ENCODE data around the gene TEKT1.
"Not testable (repeated sequence)": the region's sequence is repeated elsewhere in the genome, so short reads cannot be mapped to it uniquely, and the experiment has no call there.

TEKT1 gene

DNA sequence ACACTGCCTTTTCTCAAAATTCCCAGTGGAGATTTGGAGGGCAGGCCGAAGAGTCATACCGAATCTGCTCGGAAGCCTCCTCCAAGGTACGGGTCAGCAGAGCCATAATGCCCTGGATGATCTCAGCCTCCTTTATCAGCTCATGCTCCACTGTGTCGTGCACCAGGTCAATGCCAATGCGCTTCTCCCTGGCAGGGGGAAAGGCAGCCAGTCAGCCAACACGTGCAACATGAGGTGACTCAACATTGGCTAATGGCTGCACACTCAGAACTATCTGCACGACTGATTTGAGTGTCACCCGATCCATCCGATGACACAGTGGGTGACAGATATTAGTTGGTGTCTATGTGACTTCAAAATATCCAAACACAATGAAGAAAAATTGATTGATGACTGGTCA lies 15.8 kb downstream of the TEKT1 start:
- DNase-seq: no peak

DNA sequence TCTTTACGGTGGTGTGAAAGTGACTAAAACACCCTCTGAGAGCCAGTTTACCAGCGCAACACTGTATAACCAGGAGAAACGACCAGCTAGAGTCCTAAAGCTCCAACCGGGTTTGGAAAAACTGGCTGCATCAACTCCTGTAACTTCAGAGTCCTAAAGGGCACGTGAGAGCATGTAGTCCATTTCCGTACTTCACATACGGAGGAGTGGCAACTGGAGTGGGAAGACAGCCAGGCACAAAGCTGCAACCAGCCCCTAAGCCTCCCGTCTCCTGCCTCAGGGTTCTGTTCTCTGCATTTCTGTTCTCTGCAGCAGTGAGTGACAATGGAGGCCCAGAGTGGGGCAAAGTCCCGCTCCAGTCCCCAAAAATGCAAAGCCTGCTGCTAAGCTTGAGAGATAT lies 19.2 kb downstream of the TEKT1 start:
- no peak for DNase-seq

DNA sequence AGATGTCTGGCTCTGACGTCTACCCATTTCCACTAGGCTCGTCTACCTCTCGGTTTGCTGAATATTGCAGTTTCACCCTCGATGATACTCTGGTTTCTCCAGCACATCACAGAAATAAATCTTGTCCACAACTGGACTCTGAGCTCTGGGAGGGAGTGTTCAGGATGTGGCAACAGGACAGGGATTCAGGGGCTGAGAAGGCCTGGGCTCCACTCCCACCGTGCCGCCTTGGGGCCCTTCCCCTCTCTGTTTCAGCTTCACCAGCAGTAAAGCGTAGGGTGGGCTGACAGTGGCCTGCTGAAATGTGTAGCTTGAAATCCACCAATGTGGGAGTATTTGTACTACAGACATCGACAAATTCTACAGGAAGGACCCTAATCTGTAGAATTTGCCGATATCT lies 20.0 kb downstream of the TEKT1 start:
- DNase-seq: no peak

DNA sequence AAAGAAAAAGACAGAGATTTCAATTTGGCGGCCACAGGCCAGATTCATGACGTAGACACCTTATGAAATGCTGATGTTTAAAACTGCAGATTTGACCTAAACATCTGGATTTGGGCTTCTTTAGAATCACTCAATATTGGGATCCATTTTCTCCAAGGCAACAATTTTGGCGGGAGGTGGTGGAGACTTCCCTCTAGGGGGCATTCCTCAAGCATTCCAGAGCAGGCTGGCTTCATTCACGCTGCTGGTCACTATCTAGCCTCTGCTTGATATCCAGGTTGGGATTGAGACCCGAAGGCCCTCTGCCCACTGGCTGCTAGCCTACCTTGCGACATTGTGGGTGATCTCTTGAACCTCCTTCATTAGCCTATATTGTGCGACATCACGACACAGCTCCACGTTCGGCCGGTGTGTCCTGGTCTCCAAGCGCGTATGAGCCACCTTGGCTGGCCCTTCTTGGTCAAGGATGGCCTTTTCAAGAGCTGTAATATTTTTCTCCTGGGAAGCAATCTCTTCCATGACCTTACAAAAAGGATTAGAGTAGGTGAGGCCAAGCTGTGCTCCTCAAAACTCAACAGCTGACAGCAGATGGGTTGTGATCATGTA lies 31.0 kb downstream of the TEKT1 start:
- no peak for DNase-seq

DNA sequence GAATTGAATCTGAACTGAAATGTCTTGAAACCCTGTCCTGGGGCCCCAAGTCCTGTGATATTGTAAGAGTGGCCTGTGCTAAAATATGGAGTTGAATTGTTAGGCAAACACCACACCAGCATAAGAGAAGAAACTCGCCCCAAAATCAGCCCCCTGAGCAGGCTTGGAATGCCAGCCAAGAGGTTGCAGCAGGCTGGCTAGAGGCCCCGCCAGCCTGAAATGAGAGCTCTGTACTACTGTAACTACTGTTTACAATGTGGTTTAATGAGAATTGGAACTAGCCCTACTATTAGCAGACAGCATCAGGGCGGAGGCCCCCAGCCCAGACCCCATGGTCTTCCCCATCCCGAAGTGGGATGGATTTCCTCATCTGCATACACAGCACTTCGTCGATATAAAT lies 31.8 kb downstream of the TEKT1 start:
- DNase-seq: no peak

DNA sequence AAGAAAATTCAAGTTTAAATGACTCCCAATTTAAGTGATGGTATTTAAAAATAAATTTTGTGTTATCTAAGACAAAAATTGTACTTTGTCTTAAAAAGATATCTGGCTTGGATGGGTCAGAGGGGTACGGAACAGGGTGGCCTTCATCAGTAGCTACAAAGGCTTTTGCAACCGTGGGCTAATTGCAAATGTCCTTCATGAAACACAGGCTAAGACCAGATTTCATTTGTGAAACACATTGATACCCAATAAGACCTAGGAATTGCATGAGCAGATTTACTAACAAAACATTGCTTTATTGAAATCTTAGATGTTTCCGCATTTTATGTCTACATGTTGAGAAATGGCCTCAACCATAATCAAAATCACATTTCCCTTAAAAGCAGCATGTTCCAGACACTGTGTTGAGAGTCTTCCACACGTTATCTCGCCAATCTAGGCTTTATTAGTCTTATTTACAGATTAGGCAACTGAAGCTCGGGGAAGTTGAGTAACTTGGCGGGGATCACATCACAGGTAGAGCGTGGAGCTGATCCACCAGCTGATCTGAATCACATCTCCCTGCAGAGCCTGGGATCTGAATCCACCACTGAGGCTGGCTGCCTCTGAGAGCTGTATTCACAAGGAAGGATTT lies 33.7 kb downstream of the TEKT1 start:
- DNase-seq: no peak

DNA sequence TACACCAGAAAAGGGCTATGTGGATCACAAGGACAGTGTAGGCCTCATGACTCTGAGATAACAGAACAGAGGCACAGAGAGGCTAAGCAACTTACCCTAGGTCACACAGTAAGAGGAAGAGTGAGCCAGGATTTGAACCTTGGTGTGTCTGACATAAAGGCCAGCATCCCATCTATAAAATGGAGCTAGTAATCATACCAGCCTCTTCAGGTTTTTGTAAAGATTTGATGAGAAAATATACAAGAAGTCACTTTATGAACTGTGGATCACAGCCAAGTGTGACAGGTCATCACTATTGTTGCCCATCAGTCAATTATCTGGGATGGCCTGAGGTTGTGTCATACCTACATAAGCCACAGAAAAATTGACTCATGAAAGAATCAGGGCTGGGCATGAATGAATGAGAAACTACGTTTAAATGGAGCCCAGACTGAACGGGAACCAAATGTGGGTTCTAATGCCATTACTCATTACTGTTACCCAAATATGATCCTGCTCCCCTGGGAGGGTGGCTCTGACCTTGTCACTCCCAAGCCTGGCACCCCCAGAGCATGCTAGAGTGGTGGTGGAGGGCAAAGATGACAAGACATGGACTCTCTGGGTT lies 34.5 kb downstream of the TEKT1 start:
- no peak for DNase-seq

DNA sequence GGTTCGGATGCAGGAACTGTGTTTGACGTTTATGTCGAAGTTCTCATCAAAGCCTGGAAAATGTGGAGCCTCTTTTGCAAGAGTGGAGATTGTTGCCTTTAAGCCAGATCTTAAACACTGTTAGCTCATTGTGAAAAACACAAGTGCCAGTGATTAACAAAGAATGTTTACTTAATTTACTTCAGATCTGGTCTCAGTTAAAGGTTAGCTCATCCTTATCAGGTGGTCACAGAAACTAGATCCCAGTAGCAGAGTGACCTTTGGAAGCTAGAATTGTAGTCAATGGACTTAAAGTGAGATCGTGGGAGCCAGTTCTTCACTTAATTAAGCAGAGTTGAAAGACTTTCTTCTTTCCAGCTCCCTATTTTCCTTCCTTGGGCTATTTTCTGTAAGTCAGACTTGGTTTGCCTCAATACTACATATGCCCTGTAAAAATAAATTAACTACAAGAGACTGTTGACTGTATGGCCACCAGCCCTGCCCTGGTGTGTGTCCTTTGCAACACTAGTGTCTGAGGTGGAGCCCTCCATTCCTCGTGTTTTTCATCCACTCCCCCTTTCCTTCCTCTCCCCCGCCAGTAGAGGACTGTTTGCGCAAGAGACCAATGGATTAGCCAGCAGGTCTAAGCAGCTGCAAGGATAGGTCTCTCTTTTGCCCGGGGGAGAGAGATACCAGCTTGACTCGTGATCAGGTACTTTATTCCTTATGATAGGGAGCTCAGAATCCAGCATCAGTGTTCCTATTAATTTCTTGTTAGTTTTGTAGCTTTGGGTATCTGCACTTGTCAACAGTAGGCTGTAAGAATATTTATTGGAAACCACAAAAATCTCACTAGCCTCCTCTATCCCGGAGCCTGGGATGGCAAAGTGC lies 35.3 kb downstream of the TEKT1 start:
- no peak for DNase-seq

DNA sequence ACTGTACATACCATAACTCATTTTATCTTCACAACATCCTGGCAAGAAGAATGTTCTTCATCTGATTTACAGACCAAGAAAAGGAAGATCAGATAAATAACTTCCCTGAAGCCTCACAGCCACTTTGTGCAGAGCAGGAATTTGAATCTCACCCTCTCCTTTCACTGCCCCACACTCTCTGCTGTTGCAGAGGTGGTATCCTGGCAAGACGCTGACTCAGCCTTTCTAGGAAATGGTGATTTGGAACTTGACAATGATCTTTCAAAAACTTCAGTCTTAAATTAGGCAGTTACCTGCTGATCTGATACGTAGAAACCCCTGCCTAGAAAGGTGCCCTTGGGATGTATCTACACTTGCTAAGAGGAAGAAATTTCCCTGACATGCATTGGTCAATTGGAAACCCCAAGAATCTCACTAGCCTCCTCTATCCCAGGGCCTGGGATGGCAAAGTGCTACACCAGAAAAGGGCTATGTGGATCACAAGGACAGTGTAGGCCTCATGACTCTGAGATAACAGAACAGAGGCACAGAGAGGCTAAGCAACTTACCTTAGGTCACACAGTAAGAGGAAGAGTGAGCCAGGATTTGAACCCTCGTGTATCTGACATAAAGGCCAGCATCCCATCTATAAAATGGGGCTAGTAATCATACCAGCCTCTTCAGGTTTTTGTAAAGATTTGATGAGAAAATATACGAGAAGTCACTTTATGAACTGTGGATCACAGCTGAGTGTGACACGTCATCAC lies 37.6 kb downstream of the TEKT1 start:
- no peak for DNase-seq

DNA sequence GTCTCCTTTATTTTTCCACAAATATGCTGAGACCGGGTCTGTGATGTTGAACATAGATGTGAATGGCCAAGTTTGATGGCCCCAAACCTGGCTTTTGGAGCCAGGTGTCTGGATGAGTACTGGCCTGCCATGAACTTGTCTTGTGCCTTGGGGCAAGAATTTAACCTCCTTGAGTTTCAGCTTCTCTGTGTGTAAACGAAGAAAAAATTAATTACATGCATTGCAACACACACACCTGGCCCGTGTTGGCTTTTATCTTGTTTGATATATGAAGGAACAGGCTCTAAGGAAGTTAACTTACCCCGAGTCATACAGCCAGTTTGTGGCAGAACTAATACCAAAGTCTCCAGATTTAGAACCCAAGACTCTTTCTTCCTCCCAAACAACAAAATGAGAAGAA lies 42.4 kb downstream of the TEKT1 start:
- DNase-seq: no peak

DNA sequence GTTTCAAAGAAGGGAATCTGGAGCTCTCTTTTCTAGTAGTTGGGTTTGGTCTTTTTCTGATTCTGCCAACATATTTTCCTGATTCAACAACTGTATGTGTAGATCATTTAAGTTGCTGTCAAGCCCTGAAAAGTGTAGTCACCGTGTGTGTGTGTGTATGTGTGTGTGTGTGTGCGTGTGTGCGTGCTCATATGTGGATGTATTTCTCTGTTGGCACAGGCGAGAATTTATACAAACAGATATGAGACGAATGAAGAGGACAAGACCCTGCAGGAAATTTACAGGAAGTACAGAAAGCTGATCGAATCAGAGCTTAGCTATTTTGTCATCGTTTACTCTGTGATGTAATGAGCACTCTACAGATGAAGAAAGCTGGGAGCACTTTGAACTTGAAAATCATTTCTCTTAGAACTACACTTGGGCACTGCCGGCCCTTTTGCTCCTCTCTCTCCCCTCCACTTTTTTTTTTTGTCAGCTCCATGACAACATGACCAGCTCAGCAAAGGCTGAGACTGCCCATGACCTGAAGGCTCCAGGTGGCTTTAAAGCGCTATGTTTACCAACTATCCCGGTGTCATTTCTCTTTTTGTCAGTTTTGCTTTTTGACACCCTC lies 44.3 kb downstream of the TEKT1 start:
- DNase-seq: no peak

DNA sequence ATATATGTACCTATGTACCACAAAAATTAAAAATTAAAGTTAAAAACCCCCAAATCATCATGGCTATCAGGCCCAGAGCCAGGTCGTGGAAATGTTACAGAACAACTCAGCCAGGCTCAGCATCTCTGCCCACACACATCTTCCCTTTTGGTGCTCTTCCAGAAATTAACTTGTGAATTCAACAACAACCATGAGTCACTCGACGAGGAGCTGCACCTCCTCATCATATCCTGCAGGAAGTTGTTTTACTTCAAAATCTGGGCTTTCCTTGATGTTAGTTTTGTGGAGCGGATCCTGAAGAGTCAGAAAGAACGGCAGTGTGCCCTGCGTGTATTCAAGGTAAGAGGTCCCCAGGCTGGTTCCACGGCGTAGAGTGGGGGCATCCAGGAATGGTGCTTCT lies 44.9 kb downstream of the TEKT1 start:
- no peak for DNase-seq

DNA sequence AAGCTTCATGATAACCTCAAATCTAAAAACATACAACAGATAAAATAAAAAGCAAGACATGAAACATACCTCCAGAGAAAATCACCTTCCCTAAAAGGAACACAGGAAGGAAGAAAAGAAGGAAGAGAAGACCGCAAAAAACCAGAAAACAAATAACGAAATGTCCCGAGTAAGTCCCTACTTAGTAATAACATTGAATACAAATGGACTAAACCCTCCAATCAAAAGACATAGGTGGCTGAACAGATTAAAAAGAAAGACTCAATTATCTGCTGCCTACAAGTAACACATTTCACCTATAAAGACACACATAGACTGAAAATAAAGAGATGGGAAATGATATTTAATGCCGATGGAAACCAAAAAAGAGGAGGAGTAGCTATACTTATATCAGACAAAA lies 49.3 kb downstream of the TEKT1 start:
- no peak for DNase-seq

DNA sequence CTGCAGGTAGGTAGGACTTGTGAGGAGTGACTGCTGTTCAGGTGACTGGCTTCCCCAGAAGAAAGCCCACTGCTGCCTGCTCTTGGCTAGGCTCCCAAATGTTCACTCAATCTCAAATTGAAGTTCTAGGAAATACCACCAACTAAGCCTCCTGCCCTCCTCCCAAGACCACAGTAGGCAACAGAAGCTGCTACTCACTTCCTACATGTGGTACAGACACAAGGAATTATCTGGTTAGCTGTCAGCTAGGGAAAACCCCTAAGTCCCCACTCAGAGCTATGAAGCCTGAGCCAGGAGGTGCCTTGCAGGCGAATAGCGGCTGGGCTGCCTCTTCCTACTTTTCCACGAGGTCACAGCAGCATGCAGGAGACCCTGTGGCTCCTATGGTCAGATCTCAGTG lies 50.6 kb downstream of the TEKT1 start:
- no peak for DNase-seq

DNA sequence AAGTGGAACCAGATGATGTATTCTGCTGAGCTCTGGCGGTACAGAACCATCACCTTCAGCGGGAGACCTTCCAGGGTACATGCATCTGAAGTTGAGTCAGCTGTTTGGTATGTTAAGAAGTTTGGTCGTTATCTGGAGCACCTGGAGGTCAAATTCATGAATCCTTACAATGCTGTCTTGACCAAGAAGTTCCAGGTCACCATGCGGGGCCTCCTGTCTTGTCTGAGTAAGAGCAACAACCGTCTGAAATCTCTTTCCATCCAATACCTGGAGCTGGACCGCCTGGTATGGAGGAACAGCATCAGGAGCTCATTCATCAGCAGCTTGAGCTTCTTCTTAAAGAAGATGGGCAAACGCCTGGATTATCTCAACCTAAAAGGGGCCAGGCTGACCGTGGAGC lies 51.5 kb downstream of the TEKT1 start:
- DNase-seq: no peak

DNA sequence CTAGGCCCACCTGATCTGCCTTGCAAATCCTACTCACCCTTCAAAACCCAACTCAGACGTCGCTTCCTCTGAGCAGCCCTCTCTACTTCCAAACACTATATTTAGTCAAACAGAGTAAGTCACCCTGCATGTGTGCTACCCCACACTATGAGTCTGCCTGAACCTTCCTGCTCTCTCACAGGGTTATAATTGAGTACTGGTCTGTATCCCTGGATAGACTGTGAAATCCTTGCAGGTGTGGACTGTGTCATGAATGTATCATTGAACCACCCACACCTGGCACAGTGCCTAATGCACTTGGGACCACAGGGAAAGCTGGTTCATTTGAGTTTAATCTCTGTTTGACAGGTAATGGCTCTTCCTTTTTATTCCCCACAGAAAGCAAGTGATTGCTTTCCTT lies 52.1 kb downstream of the TEKT1 start:
- no peak for DNase-seq

DNA sequence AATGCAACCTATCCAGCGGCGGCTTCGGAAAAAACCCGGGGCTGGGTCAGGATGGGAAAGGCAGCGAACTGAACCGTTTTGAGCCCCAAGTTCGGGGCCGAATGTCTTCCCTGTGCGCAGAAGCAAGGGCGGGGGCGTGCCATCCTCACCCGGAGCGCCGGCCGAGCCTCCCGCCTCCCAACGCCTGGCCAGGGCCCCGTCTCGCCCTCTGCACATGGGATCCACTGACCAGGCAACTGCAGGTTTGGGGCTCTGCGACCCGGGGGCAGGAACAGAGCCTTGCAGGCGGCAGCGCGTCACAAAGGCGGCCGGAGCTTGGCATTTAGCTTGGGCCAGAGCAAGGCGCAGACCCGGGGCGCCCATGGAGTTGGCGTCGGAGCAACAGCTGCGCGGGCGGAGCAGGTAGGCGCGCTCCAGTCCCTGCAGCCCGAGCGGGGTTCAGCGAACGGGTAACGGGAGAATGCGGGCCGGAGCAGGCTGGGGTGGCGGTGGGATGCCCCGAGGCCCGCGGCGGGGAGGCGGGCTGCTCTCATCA lies 55.6 kb downstream of the TEKT1 start, which contains the start of gene FBXO39:
FBXO39 (plus strand) TSS at position 345 of the 535 bp plus-strand sequence. CDS start 3,654 bp downstream, outside the sequence.
- DNase-seq: no peak

DNA sequence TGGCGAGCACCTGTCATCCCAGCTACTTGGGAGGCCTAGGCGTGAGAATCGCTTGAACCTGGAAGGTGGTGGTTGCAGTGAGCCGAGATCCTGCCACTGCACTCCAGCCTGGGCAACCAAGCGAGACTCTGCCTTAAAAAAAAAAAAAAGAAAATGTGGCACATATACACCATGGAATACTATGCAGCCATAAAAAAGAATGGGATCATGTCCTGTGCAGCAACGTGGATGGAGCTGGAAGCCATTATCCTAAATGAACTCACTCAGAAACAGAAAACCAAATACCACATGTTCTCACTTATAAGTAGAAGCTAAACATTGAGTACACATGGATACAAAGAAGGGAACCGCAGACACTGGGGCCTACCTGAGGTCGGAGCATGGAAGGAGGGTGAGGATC lies 56.6 kb downstream of the TEKT1 start:
- DNase-seq: not testable (repeated sequence)

DNA sequence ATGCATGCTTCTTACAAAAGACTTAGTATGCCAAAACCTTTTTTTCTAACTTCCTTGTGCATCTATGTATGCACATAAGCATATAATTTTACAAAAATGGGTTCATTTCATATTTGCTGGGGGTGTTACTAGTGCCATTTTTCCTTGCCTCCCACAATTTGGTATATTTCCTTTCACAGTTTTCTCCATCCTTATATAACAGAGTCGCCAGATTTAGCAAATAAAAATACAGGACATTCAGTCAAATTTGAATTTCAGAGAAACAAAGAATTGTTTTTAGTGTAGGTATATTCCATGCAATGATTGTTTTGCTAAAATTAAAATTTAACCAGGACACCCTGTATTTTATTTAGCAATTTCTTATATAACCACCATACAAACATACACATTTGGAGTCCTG lies 59.5 kb downstream of the TEKT1 start:
- DNase-seq: no peak

DNA sequence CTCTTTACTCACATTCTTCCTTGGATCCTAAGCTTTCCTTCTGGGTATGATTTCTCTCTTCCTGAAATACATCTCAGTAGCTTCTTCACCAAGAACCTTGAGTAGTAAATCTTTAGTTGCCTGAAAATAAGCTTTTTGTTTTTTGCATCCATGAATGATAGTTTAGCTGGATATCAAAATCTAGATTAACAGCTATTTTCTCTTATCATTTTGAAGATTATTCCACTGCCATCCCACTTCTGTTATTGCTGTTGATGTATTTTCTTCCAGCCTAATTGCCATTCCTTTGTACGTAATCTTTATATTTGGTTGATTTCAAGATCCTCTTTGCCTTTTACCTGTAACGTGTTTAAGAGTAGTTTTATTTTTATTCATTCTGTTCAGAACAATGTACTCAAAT lies 63.1 kb downstream of the TEKT1 start:
- DNase-seq: no peak

DNA sequence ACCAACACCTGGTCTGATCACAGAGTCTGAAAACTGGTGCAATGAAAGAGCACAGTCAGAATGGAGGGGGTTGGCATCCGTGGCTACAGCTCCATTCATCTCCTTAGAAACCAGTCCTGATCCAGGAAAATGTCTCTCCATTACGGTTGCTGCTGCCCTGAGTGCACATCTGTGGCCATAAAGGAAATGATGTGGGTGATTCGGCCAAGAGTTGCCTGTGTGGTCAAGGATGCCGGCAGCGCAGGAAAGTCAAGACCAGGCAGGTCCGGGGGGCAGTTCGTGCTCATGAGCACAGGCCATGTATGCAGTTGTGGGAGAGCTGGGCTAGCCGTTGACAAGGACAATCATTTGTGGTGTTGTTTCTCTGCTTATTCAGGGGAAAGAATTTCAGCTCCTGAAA lies 69.8 kb downstream of the TEKT1 start:
- no peak for DNase-seq

DNA sequence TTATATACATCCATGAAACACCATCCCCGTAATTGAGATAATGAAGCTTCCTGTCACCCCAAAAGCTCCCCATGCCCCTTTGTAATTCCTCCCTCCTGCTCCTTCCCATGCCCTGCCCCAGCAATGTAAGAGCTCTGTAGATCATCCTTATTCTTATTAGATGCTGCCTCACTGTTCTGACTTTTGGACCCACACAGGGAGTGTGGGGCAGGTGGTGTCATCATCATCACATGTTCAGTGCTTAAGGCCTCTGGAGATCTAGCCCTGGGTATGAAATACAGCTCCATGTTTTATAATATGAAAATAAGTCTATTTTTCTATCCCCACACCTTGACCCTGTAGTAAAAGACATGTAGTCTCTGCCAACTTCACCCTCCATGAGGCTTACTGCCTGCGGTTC lies 73.8 kb downstream of the TEKT1 start:
- no peak for DNase-seq

Measured in activated CD8-positive, alpha-beta memory T cell treated with anti-CD3 and anti-CD28 coated beads, Interleukin-2, amount 50 U/mL, for 48 hours (primary cell).